NCI-H146 (cell line): ENCODE measurements around the gene MYL3.

Experiments
- DNase-seq: peaks from one replicate; lab custom pipeline; 2025; lab: John Stamatoyannopoulos, UW

Gene MYL3

GRCh38 chr3:46883054-46883829 is 20.0 kb upstream of the MYL3 start:
- DNase-seq: peak; percentile 15

GRCh38 chr3:46882377-46883053 is 19.3 kb upstream of the MYL3 start:
- DNase-seq: peak; percentile 26

GRCh38 chr3:46881596-46882376 is 18.5 kb upstream of the MYL3 start:
- peak; percentile 26 for DNase-seq

DNA sequence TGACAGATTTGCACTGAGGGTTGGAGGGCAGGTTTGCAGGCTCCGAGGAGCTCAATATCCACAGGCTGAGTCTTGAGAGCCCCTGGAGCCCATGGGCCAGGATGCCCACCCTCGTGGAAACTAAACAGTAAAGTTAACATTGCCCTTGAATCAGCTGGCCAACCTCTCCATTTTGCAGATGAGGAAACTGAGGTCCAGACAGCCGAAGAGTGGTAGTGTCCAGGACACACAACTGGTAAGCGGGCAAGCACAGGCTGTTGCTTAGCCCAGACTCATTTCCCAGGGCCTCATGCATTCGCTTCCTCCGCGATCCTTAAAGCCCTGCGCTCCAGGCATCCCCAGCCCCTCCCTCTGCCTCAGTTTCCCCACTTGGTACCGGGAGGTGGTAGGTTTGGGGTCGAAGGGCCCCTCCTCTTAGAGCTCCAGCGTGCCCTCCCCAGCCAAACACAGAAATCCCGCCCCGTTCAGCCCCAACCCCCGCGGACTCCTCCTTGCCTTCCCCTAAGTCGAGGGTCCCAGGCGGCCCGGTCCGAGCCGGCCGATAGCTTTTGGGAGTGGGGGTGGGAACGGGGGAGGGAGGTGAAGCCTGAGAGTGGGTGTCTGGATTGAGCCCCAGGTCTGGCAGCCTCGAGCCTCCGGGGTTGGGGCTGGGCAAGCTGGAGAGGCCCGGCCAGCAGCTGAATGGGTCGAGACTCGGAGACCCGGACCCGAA is 17.8 kb upstream of the MYL3 start:
- no peak for DNase-seq

- no peak for DNase-seq
Measured at GRCh38 chr3:46878781-46879436, 15.7 kb upstream of the MYL3 start.

DNA sequence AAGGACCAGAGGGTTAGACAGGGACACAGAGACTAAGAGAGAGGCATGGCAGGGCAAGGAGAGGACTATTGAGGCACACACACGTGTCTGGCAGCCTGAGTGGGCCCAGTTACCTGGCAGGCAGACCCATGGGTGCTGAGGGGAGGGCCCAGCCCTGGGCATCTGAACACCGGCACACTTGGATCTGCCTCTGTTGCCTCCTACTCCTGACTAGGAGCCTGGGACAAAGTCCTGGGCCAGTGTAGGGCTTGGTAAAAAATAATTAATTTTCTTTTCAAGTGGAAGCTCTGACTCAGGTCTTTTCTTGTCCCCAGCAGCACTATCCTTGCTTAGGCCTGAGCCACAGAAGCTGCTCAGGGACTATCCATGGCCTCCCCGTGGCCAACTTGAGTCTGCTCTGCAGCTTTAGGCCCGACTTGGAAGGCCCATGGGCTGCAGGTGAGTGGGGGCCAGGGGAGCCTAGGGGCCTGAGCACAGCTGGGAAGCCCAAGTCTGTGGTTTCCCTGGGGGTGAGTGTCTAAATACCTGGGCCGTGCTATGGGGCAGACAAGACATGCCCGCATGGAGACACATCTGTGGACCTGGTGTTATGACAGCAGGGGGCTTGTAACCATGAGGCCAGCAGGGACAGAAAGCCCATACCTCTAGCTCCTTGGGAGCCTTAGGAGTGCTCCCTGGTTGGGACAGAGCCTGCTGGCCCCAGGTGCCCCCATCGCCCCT is 14.3 kb upstream of the MYL3 start, which contains the start of gene PTH1R:
Gene PTH1R (plus strand): TSS at position 316 of the 720 bp plus-strand sequence. CDS start 5,839 bp downstream, outside the sequence.
- no peak for DNase-seq

GRCh38 chr3:46876313-46877300 is 13.4 kb upstream of the MYL3 start:
- no peak for DNase-seq

DNA sequence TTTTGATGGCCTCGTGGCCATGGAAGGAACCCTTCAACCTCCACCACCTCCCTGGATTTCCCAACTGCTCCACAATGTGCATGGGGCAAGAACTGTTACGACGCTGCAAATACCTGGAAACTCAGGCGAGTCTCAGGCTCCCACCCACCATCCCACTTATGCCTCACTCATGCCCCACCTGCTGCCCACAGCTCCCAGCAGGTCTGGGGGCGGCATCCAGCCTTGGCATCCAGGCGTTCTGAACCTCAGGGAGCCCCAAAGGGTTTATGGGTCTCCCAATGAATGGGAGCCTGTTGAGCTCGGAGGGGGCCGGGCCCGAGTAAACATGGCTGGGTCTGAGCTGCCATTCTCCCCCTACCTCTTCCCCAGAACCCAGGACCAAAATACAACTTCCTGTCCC is 12.3 kb upstream of the MYL3 start:
- DNase-seq: no peak

DNA sequence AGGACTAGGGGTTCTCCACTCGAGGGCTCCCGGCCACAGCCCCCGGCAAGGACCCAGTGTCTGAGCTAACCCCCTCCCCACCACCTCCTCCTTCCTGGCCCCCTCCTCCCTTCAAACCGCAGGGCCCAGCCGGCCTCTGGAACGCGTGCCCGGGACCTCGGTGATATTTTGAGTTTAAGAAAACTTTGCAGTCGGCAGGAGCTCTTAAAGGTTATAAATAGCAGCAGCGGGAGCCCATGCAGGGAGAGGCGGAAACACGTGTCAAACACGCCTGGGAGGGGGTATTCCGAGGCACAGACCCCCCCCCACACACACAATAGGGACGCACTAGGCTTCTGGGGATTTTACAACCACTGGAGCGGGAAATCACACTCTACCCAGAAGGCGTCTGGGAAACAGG is 11.2 kb upstream of the MYL3 start:
- DNase-seq: no peak

DNA sequence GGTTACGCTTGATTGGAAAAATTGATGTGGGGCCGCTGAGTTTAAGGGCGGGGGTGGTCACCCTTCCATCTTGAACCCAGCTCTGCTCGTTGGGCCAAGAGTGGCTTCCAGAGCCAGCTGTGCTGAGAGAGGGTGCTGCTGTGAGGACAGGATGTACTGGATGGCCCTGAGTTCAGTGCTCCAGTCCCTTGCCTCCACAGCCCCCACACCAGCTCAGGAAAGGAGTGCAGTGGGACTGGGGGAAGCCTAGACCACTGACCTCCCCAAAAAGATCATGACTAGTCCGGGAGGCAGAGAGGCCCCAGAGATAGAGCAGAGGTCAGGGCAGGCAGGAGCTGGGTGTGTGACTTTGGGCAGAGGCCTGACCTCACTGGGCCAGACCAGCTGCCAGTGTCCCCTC is 10.3 kb upstream of the MYL3 start:
- DNase-seq: no peak

GRCh38 chr3:46871222-46871621 is 8.0 kb upstream of the MYL3 start:
- no peak for DNase-seq

DNA sequence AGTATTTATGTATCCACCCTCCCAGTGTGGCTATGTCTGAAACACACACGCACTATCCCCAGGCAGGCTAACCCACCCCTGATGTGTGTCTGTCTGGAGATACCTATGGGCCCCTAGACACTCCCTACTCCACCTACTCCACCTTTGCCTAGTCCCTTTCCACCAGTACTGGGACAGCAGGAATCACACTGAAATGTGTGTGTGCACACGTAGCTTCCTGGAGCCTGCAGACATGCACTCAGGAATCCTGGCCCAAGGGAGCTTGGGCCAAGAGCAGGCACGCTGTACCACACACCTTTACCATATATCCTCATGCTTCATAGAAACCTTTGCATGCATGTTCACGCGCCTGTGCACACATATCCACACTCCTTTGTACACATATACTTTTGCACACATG is 7.4 kb upstream of the MYL3 start:
- no peak for DNase-seq

DNA sequence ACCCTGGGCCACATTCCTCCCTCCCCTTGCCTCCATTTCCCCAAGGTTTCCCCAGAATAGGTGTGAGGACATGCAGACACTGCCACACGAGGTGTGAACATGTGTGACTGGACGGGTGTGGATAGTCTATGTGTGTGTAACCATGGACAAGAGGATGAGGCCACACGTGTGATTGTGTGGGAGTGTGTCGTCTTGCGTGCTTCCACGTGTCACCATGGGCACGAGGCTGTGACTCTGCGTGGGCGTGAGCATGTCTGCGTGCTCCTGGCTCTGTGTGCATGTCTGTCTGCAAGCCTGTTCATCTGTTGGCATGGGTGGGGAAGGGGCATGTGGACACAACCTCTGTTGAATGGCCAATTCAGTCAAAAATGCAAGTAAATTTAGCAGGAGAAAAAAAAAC is 6.2 kb upstream of the MYL3 start:
- DNase-seq: no peak

DNA sequence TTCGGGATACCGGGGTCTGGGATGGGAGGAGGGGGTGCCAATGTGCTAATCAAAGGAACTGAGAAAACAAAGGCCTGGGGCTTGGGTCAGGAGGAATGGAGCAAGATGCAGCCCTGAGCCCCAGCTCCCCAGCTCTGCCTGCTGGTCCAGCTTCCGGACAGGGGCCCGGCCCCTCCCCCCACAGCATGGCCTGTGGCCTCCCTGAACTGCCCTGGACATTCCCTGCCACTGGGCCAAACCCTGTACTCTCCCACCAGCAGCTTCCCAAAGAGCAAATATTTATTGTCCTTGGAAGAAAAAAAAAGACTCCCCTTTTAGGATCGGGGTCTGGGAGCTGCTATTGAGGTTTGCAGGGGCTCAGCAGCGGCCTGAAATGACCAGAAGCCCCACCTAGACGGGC is 5.7 kb upstream of the MYL3 start:
- DNase-seq: no peak

- no peak for DNase-seq
Measured at GRCh38 chr3:46868287-46868686, 5.0 kb upstream of the MYL3 start.

DNA sequence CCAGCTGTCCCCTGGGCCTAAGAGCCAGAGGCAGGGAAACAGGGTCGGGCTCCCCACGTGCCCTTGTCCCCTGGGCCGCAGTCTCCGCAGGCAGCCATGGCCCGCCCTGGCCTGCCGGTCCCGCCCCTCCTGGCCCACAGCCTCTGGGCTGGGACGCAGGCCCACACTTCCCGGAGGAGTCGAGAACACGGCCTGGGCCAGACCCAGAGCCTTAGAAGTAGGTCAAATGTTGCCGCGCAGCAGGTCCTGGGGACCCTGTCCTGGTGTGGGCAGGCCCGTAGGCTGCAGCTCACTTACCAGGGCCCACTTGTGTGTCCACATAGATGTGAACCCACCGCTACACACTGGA is 4.3 kb upstream of the MYL3 start:
- DNase-seq: no peak

- DNase-seq: peak; percentile 19
Measured at GRCh38 chr3:46866720-46867549, 3.7 kb upstream of the MYL3 start.

DNA sequence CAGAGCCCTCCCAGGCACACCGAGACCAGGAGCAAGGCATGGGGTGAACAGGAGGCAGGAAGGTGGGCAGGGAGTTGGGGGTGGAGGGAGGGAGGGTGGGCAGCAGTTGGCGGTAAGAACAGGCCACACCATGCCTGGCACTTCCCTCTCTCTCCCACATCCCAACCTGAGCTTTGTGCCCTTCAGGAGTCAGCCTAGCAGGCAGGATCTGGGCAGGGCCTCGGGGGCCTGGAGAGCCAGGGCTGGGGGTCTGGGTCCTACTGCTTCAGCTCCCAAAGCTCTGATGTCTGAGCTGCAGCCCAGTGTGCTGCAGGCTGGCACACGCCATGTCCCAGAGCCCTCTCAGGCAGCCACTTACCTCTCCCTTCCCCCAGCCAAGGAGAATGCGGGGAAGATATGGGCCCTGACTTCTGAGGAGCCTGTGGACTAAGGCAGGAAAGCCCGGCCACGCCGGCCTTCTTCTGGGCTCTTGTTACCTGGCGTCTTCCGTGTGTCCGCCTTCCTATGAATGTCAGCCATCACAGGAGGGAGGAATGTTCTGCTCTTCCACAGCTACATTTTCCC is 2.9 kb upstream of the MYL3 start:
- DNase-seq: no peak

DNA sequence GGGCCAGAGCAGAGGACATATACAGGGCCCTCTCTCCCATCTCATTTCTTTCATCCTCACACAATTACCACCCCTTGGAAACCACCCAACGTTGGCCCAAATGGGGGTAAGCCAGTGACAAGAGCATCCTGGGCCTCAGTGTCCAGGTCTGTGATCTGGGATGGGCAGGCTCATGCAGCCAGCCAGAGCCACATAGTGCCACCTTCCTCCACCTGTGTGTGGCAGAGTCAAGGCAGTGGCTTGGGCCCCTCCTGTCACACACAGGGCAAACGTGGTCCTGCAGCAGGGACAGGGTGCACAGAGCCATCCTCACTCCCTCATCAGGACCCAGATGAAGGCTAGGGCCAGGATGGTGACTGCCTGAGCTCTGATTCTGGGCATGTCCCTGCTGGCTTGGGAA is 2.3 kb upstream of the MYL3 start:
- no peak for DNase-seq
